ENCODE data around the gene APC2. TPM values are rescaled to one million over a fixed set of nuclear protein-coding genes. Genes with fewer than 3 reads are reported as not detected.

APC2 gene
- total RNA-seq, 1 donor from 2014 or later: under 0.01 TPM

- FAIRE-seq (no peak), DNase-seq (ENCODE audit: low read depth) (peak; percentile 78)
These were observed 47.4 kb upstream of the APC2 start for GRCh38 chr19:1402411-1403070.

GRCh38 chr19:1406774-1407527, 43.0 kb upstream of the APC2 start:
- DNase-seq (ENCODE audit: low read depth): peak; percentile 89
- no peaks in the 10 kb centered on the region for H3K27me3 ChIP-seq (ENCODE audit: control insufficient read depth, insufficient read depth, low read length)
- H3K4me3 ChIP-seq (ENCODE audit: low read depth, low read length): peak overlapping the region; percentile 58
- FAIRE-seq: no peak
- peaks cover 9% of the 10 kb centered on the region for H3K36me3 ChIP-seq (ENCODE audit: control insufficient read depth, insufficient read depth, low read length)
- TF ChIP-seq CTCF (IDR thresholded peaks at IDR 0.05; ENCODE audit: insufficient read depth, low read length, severe bottlenecking): peak; percentile 42

More at GRCh38 chr19:1402411-1403070, 47.4 kb upstream of the APC2 start:
- H3K36me3 ChIP-seq (ENCODE audit: control insufficient read depth, insufficient read depth, low read length): peaks cover 2% of the 10 kb centered on the region
- no peak overlapping the region for H3K4me3 ChIP-seq (ENCODE audit: low read depth, low read length)
- H3K27me3 ChIP-seq (ENCODE audit: control insufficient read depth, insufficient read depth, low read length): no peaks in the 10 kb centered on the region
- TF ChIP-seq CTCF (IDR thresholded peaks at IDR 0.05; ENCODE audit: insufficient read depth, low read length, severe bottlenecking): no peak

- H3K27me3 ChIP-seq (ENCODE audit: control insufficient read depth, insufficient read depth, low read length): no peaks in the 10 kb centered on the region
- FAIRE-seq (no peak), DNase-seq (ENCODE audit: low read depth) (no peak)
- no peak for TF ChIP-seq CTCF (IDR thresholded peaks at IDR 0.05; ENCODE audit: insufficient read depth, low read length, severe bottlenecking)
- H3K36me3 ChIP-seq (ENCODE audit: control insufficient read depth, insufficient read depth, low read length): peaks cover 15% of the 10 kb centered on the region
- H3K4me3 ChIP-seq (ENCODE audit: low read depth, low read length): peak within 1 kb of the TSS; percentile 88
These were observed 42.2 kb upstream of the APC2 start, which contains the start of gene DAZAP1 for GRCh38 chr19:1407528-1408299. Gene DAZAP1, plus strand, starts transcription at chr19:1407586. Its CDS starts 188 bp downstream, at chr19:1407774.

DNA sequence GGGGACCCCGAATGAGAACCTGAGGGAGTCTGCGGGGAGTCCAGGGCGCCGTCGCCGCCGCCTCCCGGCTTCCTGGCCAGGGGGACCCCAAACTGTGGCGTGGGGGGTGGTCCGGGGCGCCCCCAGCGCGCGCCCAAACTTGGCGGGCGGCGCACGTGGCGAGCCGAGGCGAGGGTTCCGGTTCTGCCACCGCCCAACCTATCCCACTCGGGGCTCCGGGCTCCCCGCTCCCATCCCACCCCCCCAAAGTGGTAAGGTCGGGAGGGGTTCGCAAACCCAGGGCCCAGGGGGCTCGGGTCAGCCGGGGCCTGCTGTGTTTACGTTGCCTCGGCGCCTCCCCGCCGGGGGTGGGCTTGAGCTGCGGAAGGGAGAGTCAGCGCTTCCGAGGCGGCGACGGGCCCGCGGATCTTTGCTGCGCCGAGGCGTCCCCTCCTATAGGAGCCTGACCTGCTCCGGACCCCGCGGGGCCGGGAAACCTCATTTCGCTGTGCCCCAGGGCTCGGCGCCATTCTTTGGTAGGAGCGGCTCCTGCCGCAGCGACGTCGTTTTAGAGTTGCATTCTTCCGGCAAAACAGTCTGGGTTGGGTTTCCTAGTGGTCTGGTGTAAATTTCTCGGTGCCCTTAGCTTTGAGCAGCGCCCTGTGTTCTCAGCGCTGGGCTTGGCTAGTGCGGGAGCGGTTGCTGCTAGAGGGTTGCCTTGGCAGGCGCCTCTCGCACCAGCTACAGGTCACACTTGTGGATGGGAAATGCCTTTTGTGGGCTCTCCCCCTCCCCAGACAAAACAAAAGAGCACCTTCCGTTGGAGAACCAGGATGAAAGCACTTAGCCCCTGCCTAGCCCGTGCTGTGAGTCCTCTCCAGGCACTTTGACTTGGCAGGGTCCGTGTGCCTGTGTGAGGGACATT, 41.4 kb upstream of the APC2 start:
- FAIRE-seq: no peak
- TF ChIP-seq CTCF (IDR thresholded peaks at IDR 0.05; ENCODE audit: insufficient read depth, low read length, severe bottlenecking): no peak
- no peak for DNase-seq (ENCODE audit: low read depth)
- Histone ChIP-seq H3K4me3 (ENCODE audit: low read depth, low read length) (peak overlapping the region; percentile 88), H3K36me3 (ENCODE audit: control insufficient read depth, insufficient read depth, low read length) (peaks cover 19% of the 10 kb centered on the region), H3K27me3 (ENCODE audit: control insufficient read depth, insufficient read depth, low read length) (no peaks in the 10 kb centered on the region)

Measured in bronchial epithelial cell (primary cell).